Measurements from ENCODE around the gene FBXL16.

GRCh38 chr16:698911-699671 is 6.5 kb downstream of the FBXL16 start:
- TF ChIP-seq, protein P1, sequence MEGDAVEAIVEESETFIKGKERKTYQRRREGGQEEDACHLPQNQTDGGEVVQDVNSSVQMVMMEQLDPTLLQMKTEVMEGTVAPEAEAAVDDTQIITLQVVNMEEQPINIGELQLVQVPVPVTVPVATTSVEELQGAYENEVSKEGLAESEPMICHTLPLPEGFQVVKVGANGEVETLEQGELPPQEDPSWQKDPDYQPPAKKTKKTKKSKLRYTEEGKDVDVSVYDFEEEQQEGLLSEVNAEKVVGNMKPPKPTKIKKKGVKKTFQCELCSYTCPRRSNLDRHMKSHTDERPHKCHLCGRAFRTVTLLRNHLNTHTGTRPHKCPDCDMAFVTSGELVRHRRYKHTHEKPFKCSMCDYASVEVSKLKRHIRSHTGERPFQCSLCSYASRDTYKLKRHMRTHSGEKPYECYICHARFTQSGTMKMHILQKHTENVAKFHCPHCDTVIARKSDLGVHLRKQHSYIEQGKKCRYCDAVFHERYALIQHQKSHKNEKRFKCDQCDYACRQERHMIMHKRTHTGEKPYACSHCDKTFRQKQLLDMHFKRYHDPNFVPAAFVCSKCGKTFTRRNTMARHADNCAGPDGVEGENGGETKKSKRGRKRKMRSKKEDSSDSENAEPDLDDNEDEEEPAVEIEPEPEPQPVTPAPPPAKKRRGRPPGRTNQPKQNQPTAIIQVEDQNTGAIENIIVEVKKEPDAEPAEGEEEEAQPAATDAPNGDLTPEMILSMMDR (IDR thresholded peaks at IDR 0.05; ENCODE audit: poor library complexity): no peak
- TF ChIP-seq EZH2 (IDR thresholded peaks at IDR 0.05; ENCODE audit: borderline replicate concordance) (no peak), EZH2phosphoT487 (IDR thresholded peaks at IDR 0.05; ENCODE audit: low read depth, severe bottlenecking, unreplicated experiment) (no peak)
